PFSK-1 (cell line): ENCODE measurements around the gene STARD8.

Experiments used
- FOXP2 ChIP-seq: optimal IDR thresholded peaks from 2 replicates; pipeline ENCODE3; 2011; ENCODE audit warnings: borderline replicate concordance, control low read depth, inconsistent platforms; ENCODE audit not compliant: insufficient read depth; ENCODE audit errors: extremely low read length, extremely low read depth
- POLR2AphosphoS5 ChIP-seq: IDR thresholded peaks from 2 replicates; pipeline ENCODE4 v1.6.1; 2012; ENCODE audit warnings: low read depth, mild to moderate bottlenecking, control low read depth, low read length, moderate library complexity
- REST ChIP-seq, 2 experiments: IDR thresholded peaks; 2 replicates each; pipeline versions ENCODE4 v1.6.1 to v1.8.0; 2011 to 2012; ENCODE audit warnings: low read depth in 2 of 2, low read length in 2 of 2, control low read depth in 1 of 2, inconsistent platforms in 1 of 2, mild to moderate bottlenecking in 1 of 2, moderate library complexity in 1 of 2; ENCODE audit not compliant: insufficient read depth in 1 of 2
- SIN3A ChIP-seq: IDR thresholded peaks from 2 replicates; pipeline ENCODE4 v1.6.1; 2012; ENCODE audit warnings: mild to moderate bottlenecking, low read length, moderate library complexity, borderline replicate concordance; ENCODE audit not compliant: insufficient read depth
- TAF1 ChIP-seq: IDR thresholded peaks from 2 replicates; pipeline ENCODE4 v1.6.1; 2012; ENCODE audit warnings: low read length, control low read depth, borderline replicate concordance; ENCODE audit not compliant: insufficient read depth

STARD8 gene

GRCh38 chrX:68705986-68706385 lies 58.5 kb downstream of the STARD8 start:
- TF ChIP-seq POLR2AphosphoS5, result no peak
- no peak for TF ChIP-seq SIN3A
- no peak for TF ChIP-seq FOXP2
- no peak for TF ChIP-seq REST (IDR thresholded peaks at IDR 0.05; ENCODE audit: insufficient read depth in 1 of 2, low read depth in 2 of 2, low read length in 2 of 2)
- TF ChIP-seq TAF1, result no peak

- TF ChIP-seq POLR2AphosphoS5 (no peak), SIN3A (no peak), TAF1 (no peak), REST (IDR thresholded peaks at IDR 0.05; ENCODE audit: insufficient read depth in 1 of 2, low read depth in 2 of 2, low read length in 2 of 2) (no peak), FOXP2 (no peak)
These were observed 61.2 kb downstream of the STARD8 start for GRCh38 chrX:68708503-68709290.

- TF ChIP-seq TAF1 (no peak), SIN3A (no peak), POLR2AphosphoS5 (no peak), REST (IDR thresholded peaks at IDR 0.05; ENCODE audit: insufficient read depth in 1 of 2, low read depth in 2 of 2, low read length in 2 of 2) (no peak), FOXP2 (no peak)
These were observed 63.6 kb downstream of the STARD8 start for GRCh38 chrX:68710870-68711576.

GRCh38 chrX:68711845-68712244 lies 64.4 kb downstream of the STARD8 start:
- TF ChIP-seq FOXP2, result no peak
- no peak for TF ChIP-seq REST (IDR thresholded peaks at IDR 0.05; ENCODE audit: insufficient read depth in 1 of 2, low read depth in 2 of 2, low read length in 2 of 2)
- TF ChIP-seq POLR2AphosphoS5, result no peak
- no peak for TF ChIP-seq SIN3A
- TF ChIP-seq TAF1, result no peak
